Subcutaneous adipose tissue (tissue), 4 donors: Measurements from ENCODE around the gene KAZN. TPM values are rescaled to one million over a fixed set of nuclear protein-coding genes. Genes with fewer than 3 reads are reported as not detected.

ENCODE experiments used
- total RNA-seq, 4 donors: library from RNA; depleted of rRNA; stranded (reverse); fragments of >200 nt; gene quantifications; one replicate each; pipeline ENCODE4 v1.1.0, GENCODE V29; 2016
- TF ChIP-seq, protein P1 (sequence below): fragments of 450-650 bp; IDR thresholded peaks from one replicate; pipeline ENCODE4 v1.5.1; 2016; ENCODE audit warnings: low read depth, mild to moderate bottlenecking, control low read depth, antibody characterized with exemption, moderate library complexity

The KAZN gene
- total RNA-seq, 4 donors from 2014 or later, result 7.5 to 22.2 (median 10.4) TPM

DNA sequence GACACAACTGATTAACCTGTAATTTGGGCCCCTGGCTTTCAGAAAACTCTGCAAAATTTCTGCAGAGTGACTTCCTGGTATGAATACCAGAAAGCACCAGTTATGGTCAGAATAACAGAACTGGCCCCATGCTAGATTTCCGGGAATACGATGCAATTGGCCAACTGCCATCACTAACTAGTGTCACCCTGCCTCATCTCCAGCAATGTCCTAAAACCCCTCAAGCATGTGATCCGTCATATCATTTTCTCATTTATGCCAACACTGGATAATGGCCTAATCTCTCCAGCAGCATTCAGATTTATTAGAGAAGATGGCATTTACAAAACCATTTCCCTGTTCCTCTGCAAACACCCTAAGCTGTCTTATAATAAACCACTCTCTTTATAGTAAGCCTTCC, 15.4 kb downstream of the KAZN start:
- TF ChIP-seq, protein P1, sequence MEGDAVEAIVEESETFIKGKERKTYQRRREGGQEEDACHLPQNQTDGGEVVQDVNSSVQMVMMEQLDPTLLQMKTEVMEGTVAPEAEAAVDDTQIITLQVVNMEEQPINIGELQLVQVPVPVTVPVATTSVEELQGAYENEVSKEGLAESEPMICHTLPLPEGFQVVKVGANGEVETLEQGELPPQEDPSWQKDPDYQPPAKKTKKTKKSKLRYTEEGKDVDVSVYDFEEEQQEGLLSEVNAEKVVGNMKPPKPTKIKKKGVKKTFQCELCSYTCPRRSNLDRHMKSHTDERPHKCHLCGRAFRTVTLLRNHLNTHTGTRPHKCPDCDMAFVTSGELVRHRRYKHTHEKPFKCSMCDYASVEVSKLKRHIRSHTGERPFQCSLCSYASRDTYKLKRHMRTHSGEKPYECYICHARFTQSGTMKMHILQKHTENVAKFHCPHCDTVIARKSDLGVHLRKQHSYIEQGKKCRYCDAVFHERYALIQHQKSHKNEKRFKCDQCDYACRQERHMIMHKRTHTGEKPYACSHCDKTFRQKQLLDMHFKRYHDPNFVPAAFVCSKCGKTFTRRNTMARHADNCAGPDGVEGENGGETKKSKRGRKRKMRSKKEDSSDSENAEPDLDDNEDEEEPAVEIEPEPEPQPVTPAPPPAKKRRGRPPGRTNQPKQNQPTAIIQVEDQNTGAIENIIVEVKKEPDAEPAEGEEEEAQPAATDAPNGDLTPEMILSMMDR, result no peak

DNA sequence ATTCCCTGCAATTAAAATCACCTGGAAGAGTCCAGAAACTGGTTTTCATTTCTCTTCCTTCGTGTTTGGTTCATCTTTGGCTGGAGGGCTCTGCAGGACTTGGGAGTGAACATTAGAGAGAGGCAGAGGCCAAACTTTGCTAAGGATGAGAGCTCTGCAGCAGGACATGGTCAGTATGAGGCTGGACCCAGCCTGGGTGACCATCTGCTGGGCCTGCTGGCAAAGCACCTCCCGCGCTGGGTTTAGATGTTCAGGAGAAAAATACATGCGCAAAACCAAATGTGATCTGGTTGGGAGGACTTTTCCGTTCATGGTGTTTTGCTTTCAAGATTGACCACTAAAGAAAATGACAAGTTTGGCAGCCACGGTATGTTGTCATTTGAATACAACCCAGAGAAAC, 15.9 kb downstream of the KAZN start:
- TF ChIP-seq, protein P1, result no peak

DNA sequence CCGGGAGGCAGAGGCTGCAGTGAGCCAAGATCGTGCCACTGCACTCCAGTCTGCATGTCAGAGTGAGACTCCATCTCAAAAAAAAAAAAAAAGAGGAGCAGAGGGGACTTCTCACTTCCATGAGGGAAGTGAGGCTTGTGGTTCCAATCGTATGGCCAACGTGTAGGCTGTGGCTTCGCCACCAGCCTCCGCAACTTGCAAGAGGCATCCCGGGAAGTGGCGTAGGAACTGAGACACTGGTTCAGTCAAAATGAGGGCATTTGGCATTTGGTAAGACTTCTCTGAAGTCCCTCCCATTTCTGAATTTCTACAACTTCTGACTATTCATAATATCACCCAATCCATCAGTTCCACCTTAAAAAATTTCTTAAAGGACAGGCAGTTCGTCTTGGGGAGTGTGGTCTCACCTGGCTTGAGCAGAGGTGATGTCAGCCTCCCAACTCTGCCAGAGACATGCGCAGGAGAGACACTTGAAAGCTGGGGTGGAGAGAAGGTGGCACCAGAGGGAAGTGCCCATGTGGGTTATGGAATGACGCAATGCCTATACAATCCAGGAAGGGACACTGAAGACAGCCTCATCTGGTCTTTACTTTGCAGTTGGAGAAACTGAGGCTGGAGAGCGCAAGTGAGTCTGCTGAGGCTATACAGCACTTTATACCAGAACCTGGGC, 17.2 kb downstream of the KAZN start:
- TF ChIP-seq, protein P1, result no peak

DNA sequence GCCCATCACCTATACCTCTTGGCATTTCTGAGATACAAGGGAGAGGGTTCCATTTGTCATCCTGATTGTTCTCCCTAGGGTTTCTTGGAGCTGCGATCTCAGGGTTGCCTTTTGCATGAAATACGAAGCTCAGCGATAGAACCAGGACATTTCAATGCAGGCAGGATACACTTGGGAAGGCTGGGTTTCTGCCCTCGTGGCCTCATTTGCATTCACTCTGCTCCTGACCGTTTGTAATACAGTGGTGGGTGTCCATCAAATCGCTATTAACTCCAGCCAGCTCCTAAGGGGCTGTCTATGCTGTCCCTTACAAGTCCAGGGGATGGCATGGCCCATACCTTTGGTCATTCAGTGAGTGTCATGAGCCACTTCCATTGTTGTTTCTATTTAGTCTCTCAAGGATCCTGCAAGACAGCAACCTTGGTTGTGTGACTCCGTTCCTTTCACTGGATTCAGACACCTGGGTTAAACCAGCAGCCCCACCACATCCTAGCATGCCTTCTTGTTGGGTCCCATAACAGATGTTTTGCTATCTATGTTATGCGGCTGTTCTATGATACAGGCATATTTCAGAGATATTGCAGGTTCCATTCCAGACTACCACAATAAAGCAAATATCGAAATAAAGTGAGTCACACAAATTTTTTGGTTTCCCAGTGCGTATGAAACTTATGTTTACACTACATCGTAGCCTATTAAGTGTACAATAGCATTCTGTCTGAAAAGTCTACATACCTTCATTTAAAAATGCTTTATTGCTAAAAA, 18.3 kb downstream of the KAZN start:
- TF ChIP-seq, protein P1, result no peak

DNA sequence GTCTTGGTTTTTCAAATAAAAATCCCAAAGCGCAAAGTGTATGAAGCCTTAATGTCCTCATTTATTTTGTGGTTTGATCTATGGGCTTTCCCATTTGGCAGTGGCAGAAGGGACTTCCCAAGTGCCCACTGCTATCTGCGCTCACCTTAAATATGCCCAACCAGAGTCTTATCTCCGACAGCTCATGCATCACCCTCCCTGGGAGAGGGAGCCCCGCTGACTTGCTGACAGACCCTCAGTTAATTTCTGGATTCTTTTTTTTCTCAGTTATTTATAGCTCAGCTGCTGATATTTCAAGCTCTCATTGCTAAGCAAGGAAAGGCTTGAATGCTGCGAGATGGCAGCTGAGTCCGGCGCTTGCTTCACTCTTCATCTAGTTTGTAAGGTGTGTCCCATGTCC, 19.3 kb downstream of the KAZN start:
- TF ChIP-seq, protein P1, result no peak

DNA sequence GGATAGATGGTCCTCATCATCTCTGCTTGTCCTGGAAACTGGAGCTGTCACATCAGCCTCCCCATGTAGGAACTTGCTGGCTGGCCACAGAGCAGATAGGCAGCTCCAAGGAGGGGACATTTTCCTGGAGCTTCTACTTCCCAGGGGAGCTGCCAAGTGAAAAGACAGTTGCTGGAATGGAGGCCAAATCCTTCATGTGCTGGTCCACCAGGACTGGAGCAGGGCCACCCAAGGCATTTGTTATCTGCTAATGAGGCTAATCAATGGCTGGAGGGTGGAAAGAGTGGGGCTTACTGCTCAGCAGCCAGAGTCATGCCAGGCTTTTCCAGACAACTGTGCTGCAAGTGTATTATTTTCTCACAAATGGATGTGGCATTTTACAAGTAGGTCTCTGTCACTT, 22.5 kb downstream of the KAZN start:
- TF ChIP-seq, protein P1, result no peak

DNA sequence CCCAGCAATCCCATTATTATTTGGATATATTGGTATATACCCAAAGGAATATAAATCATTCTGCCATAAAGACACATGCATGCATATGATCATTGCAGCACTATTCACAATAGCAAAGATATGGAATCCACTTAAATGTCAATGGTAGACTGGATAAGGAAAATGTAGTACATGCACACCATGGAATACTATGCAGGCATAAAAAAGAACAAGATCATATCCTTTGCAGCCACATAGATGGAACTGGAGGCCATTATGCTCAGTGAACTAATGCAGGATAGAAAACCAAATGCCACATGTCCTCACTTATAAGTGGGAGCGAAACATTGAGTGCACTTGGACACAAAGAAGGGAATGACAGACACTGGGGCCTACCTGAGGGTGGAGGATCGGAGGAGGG, 24.6 kb downstream of the KAZN start:
- TF ChIP-seq, protein P1, result no peak
